ENCODE results near the gene FHIP1A. TPM values are rescaled to one million over a fixed set of nuclear protein-coding genes. Genes with fewer than 3 reads are reported as not detected.

FHIP1A gene
- total and polyA plus RNA-seq, 2 of the 8 experiments (the other 6 are each of a cell fraction or from before 2014, with no cell fraction given), result 17.9 to 75.2 TPM

- Histone ChIP-seq H3K79me1 (ENCODE audit: low read depth, low read length) (0 out of 2 replicates have a peak, but pooled peaks cover 5% of the 10 kb centered on the region), H2AFZ (ENCODE audit: low read length) (no peak overlapping the region), H3K27me3 (replicated peaks in 1 of 4; ENCODE audit: control insufficient read depth in 3 of 4, extremely low read depth in 1 of 4, insufficient read depth in 3 of 4, low read length in 3 of 4) (no peaks in the 10 kb centered on the region), H4K5ac (ENCODE audit: insufficient read length, low read depth, low read length) (no peak overlapping the region), H3K27ac (ENCODE audit: low read depth, low read length) (no peak overlapping the region), H4K91ac (replicated peaks; ENCODE audit: insufficient read length, low read length) (no peak overlapping the region), H3K79me2 (ENCODE audit: control insufficient read depth in 1 of 2, insufficient read depth in 2 of 2, low read length in 2 of 2) (peaks cover 0 to 81% of the 10 kb centered on the region in 2 experiments; a peak in 3 of 4 replicates), H3K4me3 (ENCODE audit: extremely low read depth in 1 of 4, insufficient read depth in 2 of 4, low read depth in 3 of 4, low read length in 4 of 4) (no peak overlapping the region), H4K8ac (ENCODE audit: extremely low read depth, insufficient read depth, low read length) (no peak overlapping the region), H3K23ac (ENCODE audit: insufficient read length) (no peak overlapping the region), H3K36me3 (ENCODE audit: control insufficient read depth in 2 of 4, insufficient read depth in 4 of 4, low read length in 3 of 4) (no peaks in the 10 kb centered on the region), H2BK5ac (ENCODE audit: low read depth, low read length) (no peak overlapping the region), H2BK120ac (replicated peaks; ENCODE audit: low read depth, low read length) (no peak overlapping the region), H2BK12ac (ENCODE audit: low read depth, low read length) (no peak overlapping the region), H3K4ac (replicated peaks; ENCODE audit: insufficient read length, low read depth, low read length) (no peak overlapping the region), H3K23me2 (ENCODE audit: low read depth, low read length) (no peaks in the 10 kb centered on the region; the same call in 1 of the 2 replicates), H4K20me1 (replicated peaks in 1 of 2; ENCODE audit: control insufficient read depth in 1 of 2, insufficient read depth in 2 of 2, low read length in 2 of 2) (no peaks in the 10 kb centered on the region), H2BK20ac (ENCODE audit: low read length) (no peak overlapping the region), H3K4me2 (ENCODE audit: insufficient read depth in 1 of 2, low read depth in 2 of 2, low read length in 2 of 2) (no peak overlapping the region), H3K9ac (replicated peaks in 1 of 4; ENCODE audit: extremely low read depth in 1 of 4, low read depth in 3 of 4, low read length in 3 of 4) (no peak overlapping the region), H3K4me1 (replicated peaks in 1 of 4; ENCODE audit: control insufficient read depth in 3 of 4, insufficient read depth in 4 of 4, low read length in 3 of 4) (peaks cover 3 to 10% (median 8%) of the 10 kb centered on the region in 4 experiments; a peak in 6 of 7 replicates), H2AK5ac (ENCODE audit: low read depth, low read length) (no peak overlapping the region), H3K9me3 (ENCODE audit: insufficient read depth in 2 of 2, low read depth in 1 of 2, low read length in 1 of 2) (no peaks in the 10 kb centered on the region), H2BK15ac (ENCODE audit: low read length) (no peak overlapping the region), H3K14ac (ENCODE audit: insufficient read length) (no peak overlapping the region), H3K18ac (ENCODE audit: extremely low read depth, low read length) (no peak overlapping the region), H3K56ac (replicated peaks; ENCODE audit: insufficient read length, low read depth, low read length) (no peak overlapping the region)
- DNase-seq (ENCODE audit: low read depth in 1 of 2, low spot score in 2 of 2), result no peak
- CTCF ChIA-PET (ENCODE audit: partially characterized antibody), result interaction anchor here (1.0 kb wide), 1 partner anchor 45 kb away, joined by 3 read pairs; no protein-coding TSS in a partner anchor
- POLR2A ChIA-PET (ENCODE audit: partially characterized antibody), result interaction anchor here (2.1 kb wide), 1 partner anchor 339 kb away, joined by 5 read pairs; no protein-coding TSS in a partner anchor
- FAIRE-seq, result peak; percentile 7
- TF ChIP-seq SIRT6 (IDR thresholded peaks at IDR 0.05; ENCODE audit: low read length) (no peak), RNF2 (IDR thresholded peaks at IDR 0.05; ENCODE audit: borderline replicate concordance, low read depth, low read length, missing control alignments, poor library complexity, severe bottlenecking) (no peak), TAF7 (optimal IDR thresholded peaks at IDR 0.05; ENCODE audit: borderline replicate concordance, low read depth, low read length) (no peak), GABPA (IDR thresholded peaks at IDR 0.05; ENCODE audit: borderline replicate concordance, insufficient read depth, low read length) (no peak), TCF12 (IDR thresholded peaks at IDR 0.05; ENCODE audit: low read depth, low read length) (no peak), E2F6 (IDR thresholded peaks at IDR 0.05) (no peak), HDAC2 (IDR thresholded peaks at IDR 0.05; ENCODE audit: borderline replicate concordance in 1 of 2, low read depth in 2 of 2, low read length in 2 of 2) (no peak), MAX (IDR thresholded peaks at IDR 0.05) (no peak), KDM4A (IDR thresholded peaks at IDR 0.05; ENCODE audit: low read depth, low read length, severe bottlenecking) (no peak), SUZ12 (IDR thresholded peaks at IDR 0.05; ENCODE audit: low read length) (no peak), TEAD4 (IDR thresholded peaks at IDR 0.05; ENCODE audit: low read depth, low read length) (no peak), CEBPB (IDR thresholded peaks at IDR 0.05; ENCODE audit: low read depth, low read length) (no peak), RAD21 (IDR thresholded peaks at IDR 0.05 in 1 of 2, conservative IDR thresholded peaks at IDR 0.05 in 1 of 2; ENCODE audit: low read depth in 2 of 2, low read length in 2 of 2) (no peak)
Observed at GRCh38 chr4:151439320-151439719, 30.3 kb downstream of the FHIP1A start.

All from H1 (cell line).